Measurements from ENCODE around the gene MTX3. TPM values are rescaled to one million over a fixed set of nuclear protein-coding genes. Genes with fewer than 3 reads are reported as not detected.

Gene MTX3
- total RNA-seq, 2 donors from 2014 or later = 10.3 to 18.2 TPM

DNA sequence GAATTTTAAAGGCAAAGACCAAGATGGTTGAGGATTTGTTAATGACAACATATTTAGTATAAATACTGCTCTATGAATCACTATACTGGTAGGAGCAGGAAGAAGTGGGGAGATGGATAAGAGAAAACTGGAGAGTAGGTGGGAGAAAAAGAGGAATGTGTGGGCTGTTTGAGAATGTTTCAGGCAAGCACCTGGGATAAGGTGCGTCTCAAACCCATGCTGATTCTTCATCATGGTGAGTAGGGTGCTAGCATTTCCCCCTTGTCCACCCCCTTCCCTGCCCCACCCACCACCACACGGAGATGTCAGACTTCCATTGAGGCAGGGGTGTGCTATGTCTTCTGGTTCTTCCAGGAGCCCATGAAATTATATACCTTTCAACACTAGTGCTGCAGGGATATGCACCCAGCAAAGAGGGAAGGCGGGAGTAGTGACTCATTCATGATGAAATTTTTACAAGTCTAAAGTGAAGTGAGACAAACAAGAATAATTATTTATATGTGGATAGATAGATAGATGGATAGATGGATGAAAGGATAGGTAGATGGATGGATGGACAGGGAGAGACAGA, 54.3 kb downstream of the MTX3 start:
- Mint-ChIP-seq H3K4me3 (no peak overlapping the region), H3K4me1 (ENCODE audit: low read depth in 2 of 2) (no peaks in the 10 kb centered on the region), H3K36me3 (no peaks in the 10 kb centered on the region), H3K27me3 (peaks cover 6 to 8% of the 10 kb centered on the region in 2 donors), H3K9me3 (no peaks in the 10 kb centered on the region), H3K27ac (no peak overlapping the region)
- ATAC-seq (no peak), DNase-seq (ENCODE audit: low spot score) (no peak)

DNA sequence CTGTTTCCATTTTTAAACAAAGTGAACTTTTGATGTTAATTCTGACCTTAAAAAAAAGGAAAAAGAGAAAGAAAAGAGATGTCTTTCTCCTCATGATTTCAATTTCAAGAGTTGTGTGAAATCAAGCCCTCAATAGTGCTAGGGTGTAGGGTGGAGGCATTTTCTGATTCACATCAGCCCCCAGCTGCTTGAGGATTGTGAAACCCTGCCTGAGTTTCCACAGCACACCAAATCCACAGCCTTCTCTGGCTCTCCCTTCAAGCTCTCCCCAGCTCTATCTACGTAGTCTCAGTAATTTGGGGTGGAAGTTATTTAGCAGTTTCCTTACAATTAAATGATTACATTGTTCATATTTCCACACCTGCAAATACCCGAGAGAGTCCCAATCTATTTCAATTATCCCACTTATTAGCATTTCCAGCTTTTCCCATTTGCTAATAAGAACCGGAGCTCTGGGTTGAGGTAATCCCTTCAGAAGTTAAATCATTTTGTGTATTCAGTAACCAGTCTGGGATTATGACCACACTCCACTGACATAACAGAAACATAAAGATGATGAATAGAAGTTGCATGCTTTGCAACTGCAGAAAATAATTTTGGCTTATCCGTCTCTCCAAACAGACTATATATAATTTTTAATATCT, 54.9 kb downstream of the MTX3 start:
- ATAC-seq = no peak
- no peaks in the 10 kb centered on the region for H3K9me3 Mint-ChIP-seq

DNA sequence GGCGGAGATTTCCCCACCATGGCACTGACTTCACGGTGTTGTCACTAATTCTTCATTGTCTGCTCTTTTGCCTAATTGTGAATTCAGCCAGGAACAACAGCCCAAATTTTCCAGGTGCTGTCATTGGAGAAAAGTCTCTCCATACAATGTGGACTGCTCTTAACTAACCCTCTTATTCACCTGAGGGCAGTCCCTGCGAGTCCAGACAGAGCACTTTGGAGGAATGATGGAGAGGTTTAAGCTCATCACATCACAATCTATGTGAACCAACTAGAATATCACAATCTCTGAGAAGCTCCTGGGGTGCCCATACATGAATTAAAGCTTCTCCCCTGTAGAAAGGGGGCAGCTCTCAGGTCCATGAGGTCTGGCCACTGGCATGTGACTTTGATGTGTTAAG, 56.4 kb downstream of the MTX3 start:
- no peaks in the 10 kb centered on the region for H3K36me3 Mint-ChIP-seq
- no peaks in the 10 kb centered on the region for H3K9me3 Mint-ChIP-seq
- H3K27me3 Mint-ChIP-seq = peaks cover 6 to 8% of the 10 kb centered on the region in 2 donors
- H3K4me3 Mint-ChIP-seq = no peak overlapping the region
- H3K4me1 Mint-ChIP-seq (ENCODE audit: low read depth in 2 of 2) = no peaks in the 10 kb centered on the region
- no peak for DNase-seq (ENCODE audit: low spot score)
- H3K27ac Mint-ChIP-seq = no peak overlapping the region
- no peak for ATAC-seq

More for the DNA sequence above, 54.9 kb downstream of the MTX3 start:
- Mint-ChIP-seq H3K27ac (no peak overlapping the region), H3K4me3 (no peak overlapping the region), H3K27me3 (peaks cover 6 to 8% of the 10 kb centered on the region in 2 donors), H3K36me3 (no peaks in the 10 kb centered on the region), H3K4me1 (ENCODE audit: low read depth in 2 of 2) (no peaks in the 10 kb centered on the region)
- DNase-seq (ENCODE audit: low spot score) = no peak

DNA sequence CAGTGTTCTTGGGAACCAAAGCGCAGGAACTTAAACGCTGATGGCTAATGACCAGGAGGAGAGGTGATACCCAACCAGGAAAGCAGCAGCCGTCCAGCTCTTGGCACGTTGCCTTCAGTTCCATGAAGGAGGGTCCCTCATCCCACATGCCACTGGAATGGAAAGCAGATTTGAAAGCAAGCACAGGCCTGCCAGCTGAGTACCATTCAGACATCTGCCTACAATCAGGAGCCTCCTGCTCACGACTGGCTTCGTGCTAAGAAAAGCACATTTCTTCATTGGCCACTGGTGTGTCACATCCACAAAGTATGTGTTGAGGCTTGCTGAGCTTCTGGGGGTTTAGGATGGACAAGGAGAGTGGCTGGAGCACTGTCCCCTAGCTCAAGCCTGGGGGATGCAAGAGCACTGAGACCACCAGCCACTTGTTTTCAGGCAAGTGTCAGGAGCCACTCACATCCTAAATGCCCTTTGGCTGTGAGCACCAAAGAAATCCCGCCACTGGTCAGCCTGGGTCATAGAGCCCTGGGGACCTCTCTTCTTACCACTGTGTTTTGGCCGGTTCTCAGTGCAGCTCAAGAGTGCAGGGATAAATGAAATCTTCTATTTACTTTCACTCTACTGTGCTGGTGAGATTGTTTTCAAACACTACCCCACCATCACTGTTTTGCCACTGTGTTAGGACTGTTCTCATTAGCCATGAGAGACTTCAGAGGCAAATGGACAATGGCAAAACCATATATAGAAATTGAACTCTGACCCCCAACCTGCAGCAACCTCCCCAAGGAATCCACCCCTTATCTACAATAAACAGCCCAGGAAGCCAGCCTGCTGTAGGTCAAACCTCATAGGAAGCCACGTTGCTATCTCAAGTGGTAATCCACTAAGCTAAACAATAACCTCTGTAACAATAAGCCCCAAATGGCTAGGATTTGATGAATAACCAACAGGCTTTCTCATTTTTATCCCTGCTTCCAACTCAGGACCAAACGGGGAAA, 58.3 kb downstream of the MTX3 start:
- no peak for ATAC-seq
- Mint-ChIP-seq H3K9me3 (no peaks in the 10 kb centered on the region), H3K27me3 (peaks cover 6 to 8% of the 10 kb centered on the region in 2 donors), H3K27ac (no peak overlapping the region), H3K4me3 (no peak overlapping the region), H3K36me3 (no peaks in the 10 kb centered on the region), H3K4me1 (ENCODE audit: low read depth in 2 of 2) (no peaks in the 10 kb centered on the region)
- DNase-seq (ENCODE audit: low spot score) = no peak

DNA sequence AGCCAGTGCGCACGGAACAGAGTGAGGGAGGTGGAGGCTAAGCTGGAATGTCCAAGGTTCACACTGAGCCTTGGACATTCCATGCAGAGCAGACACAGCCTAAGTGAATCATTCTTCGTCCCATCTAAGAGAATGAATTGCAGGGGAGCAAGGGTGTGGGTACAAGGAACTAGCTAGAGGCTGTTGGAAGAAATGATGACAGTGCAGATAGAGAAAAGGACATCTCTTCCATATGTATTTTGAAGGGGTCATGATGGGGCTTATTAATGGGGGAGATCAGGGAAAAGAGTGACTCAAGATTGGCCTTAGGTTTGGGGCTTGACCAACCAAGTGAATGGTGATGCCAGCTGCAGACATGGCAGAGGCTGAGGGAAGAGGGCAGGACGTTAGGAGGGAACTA, 59.2 kb downstream of the MTX3 start:
- Mint-ChIP-seq H3K4me3 (no peak overlapping the region), H3K9me3 (no peaks in the 10 kb centered on the region), H3K36me3 (no peaks in the 10 kb centered on the region), H3K4me1 (ENCODE audit: low read depth in 2 of 2) (no peaks in the 10 kb centered on the region), H3K27ac (no peak overlapping the region), H3K27me3 (peaks cover 4 to 7% of the 10 kb centered on the region in 2 donors)
- ATAC-seq = no peak
- DNase-seq (ENCODE audit: low spot score) = no peak

DNA sequence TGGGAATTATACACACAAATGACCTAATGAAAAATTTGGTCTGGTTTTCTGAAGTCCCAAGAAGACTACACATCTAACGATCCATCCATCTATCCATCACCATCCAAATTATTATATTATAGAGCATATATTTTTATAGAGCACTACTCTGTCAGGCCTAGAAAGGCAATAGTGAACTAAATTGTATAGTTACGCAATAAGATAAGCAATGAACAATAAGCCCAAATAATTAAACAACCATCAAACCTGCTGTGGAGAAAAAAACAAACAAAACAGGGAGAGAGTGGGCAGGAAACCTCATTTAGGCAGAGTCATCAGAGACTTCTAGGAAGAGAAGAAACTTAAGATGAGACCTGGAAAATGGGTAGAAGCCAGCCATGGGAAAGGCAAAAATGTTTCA, 59.7 kb downstream of the MTX3 start:
- H3K27ac Mint-ChIP-seq = no peak overlapping the region
- no peaks in the 10 kb centered on the region for H3K9me3 Mint-ChIP-seq
- no peak for DNase-seq (ENCODE audit: low spot score)
- ATAC-seq = no peak
- H3K4me1 Mint-ChIP-seq (ENCODE audit: low read depth in 2 of 2) = no peaks in the 10 kb centered on the region
- H3K4me3 Mint-ChIP-seq = no peak overlapping the region
- H3K27me3 Mint-ChIP-seq = peaks cover 2 to 5% of the 10 kb centered on the region in 2 donors
- H3K36me3 Mint-ChIP-seq = no peaks in the 10 kb centered on the region

DNA sequence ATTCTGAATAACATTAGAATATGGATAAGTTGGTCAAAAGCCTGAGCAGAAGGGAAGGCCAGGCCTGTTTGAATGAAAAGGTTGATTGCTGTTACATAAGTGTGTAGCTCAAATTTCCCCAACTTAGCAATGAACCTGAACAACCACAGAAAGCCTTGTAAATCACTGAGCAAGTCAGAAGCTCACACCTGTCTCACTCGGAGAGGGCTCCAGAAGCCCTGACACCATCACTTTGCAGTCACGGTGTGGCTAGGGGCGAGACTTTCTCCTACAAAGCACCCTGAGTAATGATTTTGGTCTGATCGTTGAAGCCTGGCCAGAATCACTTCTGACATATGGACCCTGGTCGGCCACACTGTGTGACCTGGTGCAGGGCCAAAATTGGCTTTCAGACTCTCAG, 62.0 kb downstream of the MTX3 start:
- ATAC-seq (no peak), DNase-seq (ENCODE audit: low spot score) (no peak)
- Mint-ChIP-seq H3K36me3 (no peaks in the 10 kb centered on the region), H3K4me3 (no peak overlapping the region), H3K27me3 (peaks cover 0 to 14% of the 10 kb centered on the region in 2 donors), H3K9me3 (no peaks in the 10 kb centered on the region), H3K4me1 (ENCODE audit: low read depth in 2 of 2) (no peaks in the 10 kb centered on the region), H3K27ac (no peak overlapping the region)

Other genes with a start within 250 kb of the MTX3 start
- gene THBS4, start 44.1 kb upstream of the MTX3 start, total RNA-seq = under 1 TPM in 1 of 2 donors, not detected in 1; 0.31 TPM

All from natural killer cell treated with Interleukin-12 subunit alpha and Interleukin-12 subunit beta and Interleukin-15 and Interleukin-18, amount 100 ng/mL, for 72 hours (primary cell).